NCI-H2196 (cell line): ENCODE data around the gene ACADS.

Experiments
- DNase-seq: peaks from one replicate; lab custom pipeline; 2025; ENCODE audit not compliant: unreplicated experiment; lab: John Stamatoyannopoulos, UW

ACADS gene

DNA sequence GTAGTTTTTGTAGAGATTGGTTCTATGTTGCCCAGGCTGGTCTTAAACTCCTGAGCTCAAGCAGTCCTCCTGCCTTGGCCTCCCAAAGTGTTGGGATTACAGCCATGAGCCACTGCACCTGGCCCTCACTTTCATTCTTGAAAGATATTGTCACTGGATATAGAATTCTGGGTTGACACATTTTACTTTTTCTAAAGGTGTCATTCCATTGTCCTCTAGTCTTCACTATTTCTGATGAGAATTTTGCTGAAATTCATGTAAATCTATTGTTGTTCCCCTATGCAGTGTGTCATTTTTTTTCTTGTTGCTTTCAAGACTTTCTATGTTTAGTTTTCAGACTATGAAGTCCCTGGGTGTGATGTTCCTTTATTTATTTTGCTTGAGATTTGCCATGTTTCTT is 29.2 kb downstream of the ACADS start:
- DNase-seq, result no peak

GRCh38 chr12:120755269-120755668 is 29.6 kb downstream of the ACADS start:
- no peak for DNase-seq

GRCh38 chr12:120757226-120757742 is 31.7 kb downstream of the ACADS start:
- no peak for DNase-seq

DNA sequence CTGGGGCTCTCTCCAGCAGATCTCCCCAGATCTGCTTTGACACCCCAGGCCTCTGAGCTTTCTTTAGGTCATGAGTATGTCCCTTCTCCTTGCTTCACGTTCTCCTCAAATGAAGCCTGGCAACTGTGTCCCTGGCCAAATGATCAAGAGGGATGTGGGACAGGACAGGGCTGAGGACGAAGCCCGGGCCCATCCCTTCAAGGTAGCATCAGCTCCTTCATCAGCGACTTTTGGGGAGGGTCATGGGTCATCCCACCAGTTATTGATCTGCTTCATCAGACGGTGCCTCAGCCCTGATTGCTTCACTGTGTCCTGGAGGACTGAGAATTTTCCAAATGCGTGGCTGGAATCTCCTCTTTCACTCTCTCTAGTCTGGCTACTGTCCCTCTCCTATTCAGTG is 32.3 kb downstream of the ACADS start:
- DNase-seq, result no peak

GRCh38 chr12:120758798-120759590 is 33.4 kb downstream of the ACADS start:
- no peak for DNase-seq

DNA sequence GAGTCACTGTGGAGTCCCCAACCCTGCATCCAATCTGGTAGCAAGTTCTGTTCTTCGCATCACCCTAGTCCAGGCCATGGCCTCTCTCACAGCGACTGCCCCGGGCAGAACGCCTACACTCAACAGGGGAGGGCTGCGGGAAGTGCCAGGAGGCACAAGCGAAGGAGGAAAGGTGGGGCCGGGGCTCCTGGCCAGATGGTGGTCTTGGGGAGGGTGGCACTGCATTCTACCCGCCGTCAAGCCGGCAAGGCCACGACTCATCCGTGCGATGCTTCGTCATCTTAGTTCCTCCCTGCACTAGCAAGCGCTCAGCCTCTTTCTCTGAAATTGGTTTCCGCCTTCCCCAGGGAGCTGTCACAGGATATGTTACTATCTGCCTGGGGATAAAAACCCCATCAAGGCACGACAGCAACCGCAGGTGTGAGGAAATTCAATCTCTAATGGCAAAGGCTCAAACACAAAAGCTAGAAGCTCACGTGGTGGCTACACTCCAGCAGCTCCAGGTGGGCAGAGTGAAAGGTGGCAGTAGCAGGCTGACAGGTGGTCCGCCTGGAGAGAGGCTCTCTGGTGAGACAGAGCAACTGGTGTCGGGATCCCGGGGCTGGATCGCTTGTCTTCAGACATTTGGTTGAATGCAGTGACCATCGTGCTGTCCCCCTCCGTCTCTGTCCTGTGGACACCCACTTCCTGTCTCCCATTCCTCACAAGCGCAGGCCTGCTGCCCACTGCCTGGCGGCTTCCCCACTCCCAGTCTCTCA is 34.1 kb downstream of the ACADS start:
- peak; percentile 86 for DNase-seq

DNA sequence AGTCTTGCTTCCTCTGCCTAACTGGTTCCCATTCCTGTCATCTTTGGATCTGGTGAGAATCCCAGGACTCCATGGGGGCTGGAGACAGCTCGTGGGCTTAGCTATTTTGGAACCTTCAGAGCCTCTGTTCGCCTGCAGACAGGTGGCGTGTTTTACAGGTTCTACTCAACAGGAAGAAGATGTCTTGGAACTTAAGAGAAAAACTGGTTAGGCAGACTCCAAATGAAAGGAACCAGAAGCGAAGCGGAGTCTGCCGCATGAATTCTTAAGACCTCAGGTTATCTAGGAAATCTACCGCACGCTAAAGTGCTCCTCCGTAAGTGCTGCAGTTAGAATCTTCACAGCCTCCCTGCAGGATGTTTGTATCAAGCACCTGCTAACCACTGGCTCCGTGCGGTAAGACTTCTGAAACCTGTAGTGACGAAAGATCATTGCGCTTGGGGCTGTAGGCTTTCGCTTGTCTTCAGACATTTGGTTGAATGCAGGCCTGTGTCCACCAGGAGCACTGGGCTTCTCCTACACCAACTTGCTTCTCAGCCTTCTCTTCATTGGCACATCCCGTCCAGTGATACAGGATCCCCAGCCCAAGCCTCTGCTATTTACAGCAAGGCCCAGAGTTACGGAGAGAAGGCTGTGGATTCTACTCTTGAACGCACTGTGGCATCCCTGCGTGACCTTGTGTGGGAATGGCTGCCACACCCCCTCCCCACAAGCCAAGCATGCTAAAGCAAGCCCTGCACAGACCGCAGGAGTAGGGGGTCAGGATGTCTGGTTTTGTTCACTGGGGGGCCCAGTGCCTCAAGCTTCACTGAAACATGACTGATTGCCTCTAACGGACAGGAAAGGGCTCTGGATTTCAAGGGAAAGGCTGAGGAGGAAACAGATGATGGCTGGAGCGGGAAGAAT is 35.0 kb downstream of the ACADS start:
- no peak for DNase-seq

DNA sequence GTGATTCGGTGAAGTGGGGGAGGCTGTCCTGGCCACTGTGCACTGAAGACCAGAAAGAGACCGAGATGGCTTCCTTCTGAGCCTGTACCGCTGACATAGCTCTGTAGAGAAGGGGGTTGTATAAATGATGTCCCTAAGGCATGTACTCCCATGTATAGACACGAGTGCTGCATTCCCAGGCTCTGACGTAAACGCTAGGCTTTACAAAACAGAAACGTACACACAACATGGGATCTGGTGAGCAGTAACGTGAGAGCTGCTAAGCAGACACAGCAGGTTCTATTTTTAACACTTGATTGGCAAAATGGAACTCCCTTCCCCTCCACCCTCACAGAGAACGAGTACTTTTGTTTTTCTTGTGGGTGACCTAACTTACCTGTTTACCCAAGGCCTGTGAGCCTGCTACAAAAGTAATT is 35.9 kb downstream of the ACADS start:
- DNase-seq, result peak; percentile 17

GRCh38 chr12:120762086-120762485 is 36.5 kb downstream of the ACADS start:
- no peak for DNase-seq

- DNase-seq, result no peak
These were observed 37.6 kb downstream of the ACADS start for GRCh38 chr12:120763250-120763649.

DNA sequence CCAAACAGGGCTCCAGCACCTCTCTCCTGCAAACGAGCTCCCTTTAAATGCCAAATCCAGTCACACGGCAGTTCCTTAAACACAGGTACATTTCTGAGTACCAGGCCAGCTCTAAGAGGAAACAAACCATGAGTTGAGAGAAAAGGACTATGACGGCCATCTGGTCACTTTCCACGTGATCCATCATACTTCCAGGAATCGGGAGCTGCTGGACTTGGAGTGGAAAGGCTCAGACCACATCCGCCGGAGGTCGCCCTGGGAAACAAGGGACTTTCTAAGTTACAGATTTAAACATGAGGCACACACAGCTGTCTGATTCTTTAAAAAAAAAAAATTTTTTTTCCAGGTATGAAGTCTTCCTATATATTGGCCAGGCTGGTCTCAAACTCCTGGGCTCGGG is 39.2 kb downstream of the ACADS start:
- no peak for DNase-seq

DNA sequence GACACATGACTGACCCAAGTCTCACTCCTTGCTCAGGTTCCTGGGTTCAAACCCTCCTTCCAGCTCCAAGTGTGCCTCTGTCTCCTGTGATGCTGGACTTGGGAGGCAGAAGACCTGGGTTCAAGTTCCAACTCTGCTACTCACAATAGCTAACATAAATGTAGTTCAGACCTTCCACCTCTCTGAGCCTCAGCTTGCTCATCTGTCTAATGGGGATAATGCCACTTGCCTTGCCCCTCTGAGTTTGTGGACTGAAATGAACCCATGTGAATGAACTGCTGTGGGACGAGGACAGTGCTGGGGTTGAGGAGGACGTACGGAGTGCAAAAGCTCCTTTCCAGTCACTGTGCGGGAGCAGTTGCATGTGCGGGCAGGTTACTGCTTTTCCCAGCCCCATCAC is 40.9 kb downstream of the ACADS start:
- DNase-seq, result no peak

- no peak for DNase-seq
These were observed 41.7 kb downstream of the ACADS start for GRCh38 chr12:120767071-120768024.

- DNase-seq, result no peak
These were observed 45.5 kb downstream of the ACADS start for GRCh38 chr12:120771097-120771496.

GRCh38 chr12:120774169-120774916 is 48.7 kb downstream of the ACADS start:
- DNase-seq, result no peak

GRCh38 chr12:120775862-120776552 is 50.4 kb downstream of the ACADS start:
- no peak for DNase-seq

DNA sequence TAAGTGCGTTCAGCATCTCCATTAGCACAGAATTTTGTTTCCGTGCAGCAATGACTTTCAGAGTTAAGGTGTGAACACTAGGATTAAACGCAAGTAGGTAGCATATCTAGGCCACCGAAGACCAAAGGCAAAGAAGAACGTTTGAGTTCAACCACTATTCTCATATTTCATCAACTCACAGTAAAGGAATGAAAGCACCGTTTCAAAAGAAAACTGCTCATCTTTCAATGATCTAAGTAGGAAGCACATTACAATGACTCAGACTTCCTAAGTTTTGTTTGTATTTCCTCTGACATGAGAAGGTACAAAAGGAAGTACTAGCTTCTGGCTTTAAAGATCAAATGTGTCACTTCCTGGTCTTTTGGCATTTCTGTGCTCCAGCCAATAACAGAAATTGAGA is 57.6 kb downstream of the ACADS start:
- DNase-seq, result no peak

- no peak for DNase-seq
These were observed 59.2 kb downstream of the ACADS start for GRCh38 chr12:120784804-120785203.

DNA sequence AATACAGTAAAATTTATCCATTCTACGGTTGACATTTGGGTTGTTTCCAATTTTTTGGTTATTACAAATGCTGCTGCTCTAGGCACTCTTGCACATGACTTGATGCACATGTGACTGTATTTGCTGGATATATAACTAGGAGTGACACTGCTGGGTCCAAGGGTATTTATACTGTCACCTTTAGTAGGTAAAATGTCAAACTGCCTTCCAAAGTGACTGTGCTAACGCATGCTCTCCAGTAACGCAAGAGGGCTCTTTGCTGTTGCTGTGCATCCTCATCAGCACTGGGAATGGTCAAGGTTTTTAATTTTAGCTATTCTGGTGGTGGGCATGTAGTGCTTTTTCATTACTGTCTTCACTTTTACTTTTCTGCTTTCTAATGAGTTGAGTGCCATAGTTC is 62.3 kb downstream of the ACADS start:
- no peak for DNase-seq
